SK-N-SH treated with all-trans-retinoic acid at 6 μM for 48 hours (cell line): ENCODE measurements around the gene TOX2.

Experiments
- ATAC-seq: fragments of 200-7000 bp; cut with Tn5 transposase; 3 replicates; pipeline ENCODE4 v1.9.1; 2020; ENCODE audit warnings: mild to moderate bottlenecking, moderate library complexity
- ARNTL ChIP-seq: fragments of 450-650 bp; formaldehyde crosslinking; IDR thresholded peaks from 2 replicates; pipeline ENCODE4 v1.5.0; 2020; ENCODE audit warnings: low read depth, mild to moderate bottlenecking, moderate library complexity, borderline replicate concordance
- BACH2 ChIP-seq: fragments of 250-450 bp; sonication (Bioruptor Pico); IDR thresholded peaks from 2 replicates; pipeline ENCODE4 v1.9.0; 2021; ENCODE audit warnings: mild to moderate bottlenecking, borderline replicate concordance
- CSDC2 ChIP-seq: fragments of 250-450 bp; sonication (Bioruptor Pico); IDR thresholded peaks from 2 replicates; pipeline ENCODE4 v1.5.0; 2020; ENCODE audit warnings: mild to moderate bottlenecking, moderate library complexity
- CSRNP3 ChIP-seq: fragments of 250-450 bp; sonication (Bioruptor Pico); IDR thresholded peaks from 2 replicates; pipeline ENCODE4 v1.5.1; 2021; ENCODE audit warnings: mild to moderate bottlenecking, moderate library complexity
- ESRRG ChIP-seq: fragments of 250-450 bp; sonication (Bioruptor Pico); IDR thresholded peaks from 2 replicates; pipeline ENCODE4 v1.6.1; 2021; ENCODE audit warnings: mild to moderate bottlenecking
- GLIS3 ChIP-seq: fragments of 250-450 bp; sonication (Bioruptor Pico); IDR thresholded peaks from 2 replicates; pipeline ENCODE4 v1.5.0; 2020; ENCODE audit warnings: mild to moderate bottlenecking, moderate library complexity
- ISL1 ChIP-seq: fragments of 250-450 bp; sonication (Bioruptor Pico); IDR thresholded peaks from 2 replicates; pipeline ENCODE4 v2.1.2; 2022; ENCODE audit warnings: mild to moderate bottlenecking, moderate library complexity
- OSR1 ChIP-seq: fragments of 250-450 bp; sonication (Bioruptor Pico); IDR thresholded peaks from 2 replicates; pipeline ENCODE4 v1.8.0; 2022; ENCODE audit warnings: moderate library complexity, mild to moderate bottlenecking, inconsistent platforms
- PPARA ChIP-seq: fragments of 250-450 bp; sonication (Bioruptor Pico); IDR thresholded peaks from 2 replicates; pipeline ENCODE4 v1.5.0; 2020; ENCODE audit warnings: mild to moderate bottlenecking, borderline replicate concordance
- RARB ChIP-seq: fragments of 250-450 bp; sonication (Bioruptor Pico); IDR thresholded peaks from 2 replicates; pipeline ENCODE4 v1.8.0; 2021; ENCODE audit warnings: mild to moderate bottlenecking, moderate library complexity
- SNAI2 ChIP-seq: fragments of 250-450 bp; sonication (Bioruptor Pico); IDR thresholded peaks from 2 replicates; pipeline ENCODE4 v1.5.0; 2020; ENCODE audit warnings: mild to moderate bottlenecking, moderate library complexity
- TCF4 ChIP-seq: fragments of 250-450 bp; sonication (Bioruptor Pico); IDR thresholded peaks from 2 replicates; pipeline ENCODE4 v1.8.0; 2021; ENCODE audit warnings: mild to moderate bottlenecking, moderate library complexity, borderline replicate concordance
- TOX ChIP-seq: fragments of 250-450 bp; sonication (Bioruptor Pico); IDR thresholded peaks from 2 replicates; pipeline ENCODE4 v1.8.0; 2021; ENCODE audit warnings: mild to moderate bottlenecking, moderate library complexity, borderline replicate concordance
- ZC3H10 ChIP-seq: fragments of 250-450 bp; sonication (Bioruptor Pico); IDR thresholded peaks from 2 replicates; pipeline ENCODE4 v1.5.1; 2021; ENCODE audit warnings: mild to moderate bottlenecking, moderate library complexity
- ZFP3 ChIP-seq: fragments of 250-450 bp; sonication (Bioruptor Pico); IDR thresholded peaks from 2 replicates; pipeline ENCODE4 v1.5.0; 2020; ENCODE audit warnings: mild to moderate bottlenecking, moderate library complexity
- ZFP30 ChIP-seq: fragments of 450-650 bp; formaldehyde crosslinking; IDR thresholded peaks from 2 replicates; pipeline ENCODE4 v1.5.0; 2022; ENCODE audit warnings: mild to moderate bottlenecking, moderate library complexity
- ZNF565 ChIP-seq: fragments of 450-650 bp; formaldehyde crosslinking; conservative IDR thresholded peaks from 2 replicates; pipeline ENCODE4 v1.5.0; 2020; ENCODE audit warnings: low read depth, mild to moderate bottlenecking, moderate library complexity
- ZNF70 ChIP-seq: fragments of 450-650 bp; formaldehyde crosslinking; IDR thresholded peaks from 2 replicates; pipeline ENCODE4 v1.5.0; 2020; ENCODE audit warnings: mild to moderate bottlenecking, moderate library complexity
- ZNF8 ChIP-seq: fragments of 450-650 bp; formaldehyde crosslinking; IDR thresholded peaks from 2 replicates; pipeline ENCODE4 v1.5.0; 2020; ENCODE audit warnings: mild to moderate bottlenecking, moderate library complexity
- TF ChIP-seq, protein P1 (sequence below): fragments of 250-450 bp; sonication (Bioruptor Pico); IDR thresholded peaks from 2 replicates; pipeline ENCODE4 v1.8.0; 2021; ENCODE audit warnings: low read depth, mild to moderate bottlenecking, moderate library complexity, borderline replicate concordance
- TF ChIP-seq, protein P2 (sequence below): fragments of 250-450 bp; sonication (Bioruptor Pico); IDR thresholded peaks from 2 replicates; pipeline ENCODE4 v1.8.0; 2020; ENCODE audit warnings: mild to moderate bottlenecking, moderate library complexity, borderline replicate concordance
- TF ChIP-seq, protein P3 (sequence below): fragments of 250-450 bp; sonication (Bioruptor Pico); IDR thresholded peaks from 2 replicates; pipeline ENCODE4 v1.5.1; 2020; ENCODE audit warnings: low read depth, mild to moderate bottlenecking, moderate library complexity
- TF ChIP-seq, protein P4 (sequence below): fragments of 250-450 bp; sonication (Bioruptor Pico); IDR thresholded peaks from 2 replicates; pipeline ENCODE4 v1.5.0; 2020; ENCODE audit warnings: mild to moderate bottlenecking, moderate library complexity

TOX2 gene

GRCh38 chr20:43972692-43973091, 58.0 kb downstream of the TOX2 start:
- no peak for ATAC-seq
- TF ChIP-seq, protein P1, sequence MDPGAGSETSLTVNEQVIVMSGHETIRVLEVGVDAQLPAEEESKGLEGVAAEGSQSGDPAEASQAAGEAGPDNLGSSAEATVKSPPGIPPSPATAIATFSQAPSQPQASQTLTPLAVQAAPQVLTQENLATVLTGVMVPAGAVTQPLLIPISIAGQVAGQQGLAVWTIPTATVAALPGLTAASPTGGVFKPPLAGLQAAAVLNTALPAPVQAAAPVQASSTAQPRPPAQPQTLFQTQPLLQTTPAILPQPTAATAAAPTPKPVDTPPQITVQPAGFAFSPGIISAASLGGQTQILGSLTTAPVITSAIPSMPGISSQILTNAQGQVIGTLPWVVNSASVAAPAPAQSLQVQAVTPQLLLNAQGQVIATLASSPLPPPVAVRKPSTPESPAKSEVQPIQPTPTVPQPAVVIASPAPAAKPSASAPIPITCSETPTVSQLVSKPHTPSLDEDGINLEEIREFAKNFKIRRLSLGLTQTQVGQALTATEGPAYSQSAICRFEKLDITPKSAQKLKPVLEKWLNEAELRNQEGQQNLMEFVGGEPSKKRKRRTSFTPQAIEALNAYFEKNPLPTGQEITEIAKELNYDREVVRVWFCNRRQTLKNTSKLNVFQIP (CRISPR knock-in tag): no peak
- TF ChIP-seq ISL1 (CRISPR knock-in tag): no peak
- TF ChIP-seq, protein P2, sequence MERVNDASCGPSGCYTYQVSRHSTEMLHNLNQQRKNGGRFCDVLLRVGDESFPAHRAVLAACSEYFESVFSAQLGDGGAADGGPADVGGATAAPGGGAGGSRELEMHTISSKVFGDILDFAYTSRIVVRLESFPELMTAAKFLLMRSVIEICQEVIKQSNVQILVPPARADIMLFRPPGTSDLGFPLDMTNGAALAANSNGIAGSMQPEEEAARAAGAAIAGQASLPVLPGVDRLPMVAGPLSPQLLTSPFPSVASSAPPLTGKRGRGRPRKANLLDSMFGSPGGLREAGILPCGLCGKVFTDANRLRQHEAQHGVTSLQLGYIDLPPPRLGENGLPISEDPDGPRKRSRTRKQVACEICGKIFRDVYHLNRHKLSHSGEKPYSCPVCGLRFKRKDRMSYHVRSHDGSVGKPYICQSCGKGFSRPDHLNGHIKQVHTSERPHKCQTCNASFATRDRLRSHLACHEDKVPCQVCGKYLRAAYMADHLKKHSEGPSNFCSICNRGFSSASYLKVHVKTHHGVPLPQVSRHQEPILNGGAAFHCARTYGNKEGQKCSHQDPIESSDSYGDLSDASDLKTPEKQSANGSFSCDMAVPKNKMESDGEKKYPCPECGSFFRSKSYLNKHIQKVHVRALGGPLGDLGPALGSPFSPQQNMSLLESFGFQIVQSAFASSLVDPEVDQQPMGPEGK (CRISPR knock-in tag): no peak
- no peak for TF ChIP-seq PPARA (CRISPR knock-in tag)
- no peak for TF ChIP-seq CSDC2
- no peak for TF ChIP-seq TCF4
- TF ChIP-seq CSRNP3 (CRISPR knock-in tag): no peak
- no peak for TF ChIP-seq GLIS3 (CRISPR knock-in tag)
- TF ChIP-seq ZNF8: no peak
- no peak for TF ChIP-seq ZC3H10
- no peak for TF ChIP-seq ZFP30 (CRISPR knock-in tag)
- TF ChIP-seq OSR1 (CRISPR knock-in tag): no peak
- no peak for TF ChIP-seq ESRRG
- TF ChIP-seq ZFP3 (CRISPR knock-in tag): no peak
- TF ChIP-seq RARB (CRISPR knock-in tag): no peak
- TF ChIP-seq BACH2: no peak
- no peak for TF ChIP-seq ZNF70 (CRISPR knock-in tag)
- TF ChIP-seq TOX (CRISPR knock-in tag): no peak

DNA sequence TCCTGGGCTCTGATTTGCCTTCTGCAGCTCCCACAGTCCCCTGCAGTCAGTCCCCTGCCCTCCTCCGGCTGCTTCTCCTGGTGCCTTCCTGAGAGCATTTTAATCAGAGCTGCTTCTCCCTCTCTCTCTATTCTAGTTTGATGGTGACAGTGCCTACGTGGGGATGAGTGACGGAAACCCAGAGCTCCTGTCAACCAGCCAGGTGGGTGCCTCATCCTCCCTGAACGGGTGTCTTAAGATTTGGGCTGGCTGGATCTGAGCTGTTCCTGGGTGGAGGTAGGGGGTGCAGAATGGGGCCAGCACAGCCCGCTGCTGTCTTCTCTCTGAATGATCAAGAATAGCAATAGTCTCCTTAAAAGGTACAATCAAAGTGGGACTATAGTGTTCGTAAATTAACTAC, 58.6 kb downstream of the TOX2 start:
- ATAC-seq: no peak
- TF ChIP-seq BACH2 (no peak), CSRNP3 (CRISPR knock-in tag) (no peak), OSR1 (CRISPR knock-in tag) (no peak), ARNTL (no peak), ZC3H10 (no peak), ZFP30 (CRISPR knock-in tag) (no peak), TOX (CRISPR knock-in tag) (no peak), ESRRG (no peak), ZNF8 (no peak), ZNF565 (CRISPR knock-in tag) (no peak), SNAI2 (no peak), RARB (CRISPR knock-in tag) (no peak), GLIS3 (CRISPR knock-in tag) (no peak), ZNF70 (CRISPR knock-in tag) (no peak), PPARA (CRISPR knock-in tag) (no peak)
- TF ChIP-seq, protein P3, sequence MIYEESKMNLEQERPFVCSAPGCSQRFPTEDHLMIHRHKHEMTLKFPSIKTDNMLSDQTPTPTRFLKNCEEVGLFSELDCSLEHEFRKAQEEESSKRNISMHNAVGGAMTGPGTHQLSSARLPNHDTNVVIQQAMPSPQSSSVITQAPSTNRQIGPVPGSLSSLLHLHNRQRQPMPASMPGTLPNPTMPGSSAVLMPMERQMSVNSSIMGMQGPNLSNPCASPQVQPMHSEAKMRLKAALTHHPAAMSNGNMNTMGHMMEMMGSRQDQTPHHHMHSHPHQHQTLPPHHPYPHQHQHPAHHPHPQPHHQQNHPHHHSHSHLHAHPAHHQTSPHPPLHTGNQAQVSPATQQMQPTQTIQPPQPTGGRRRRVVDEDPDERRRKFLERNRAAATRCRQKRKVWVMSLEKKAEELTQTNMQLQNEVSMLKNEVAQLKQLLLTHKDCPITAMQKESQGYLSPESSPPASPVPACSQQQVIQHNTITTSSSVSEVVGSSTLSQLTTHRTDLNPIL (CRISPR knock-in tag): no peak
- TF ChIP-seq, protein P1 (CRISPR knock-in tag): no peak
- TF ChIP-seq, protein P2 (CRISPR knock-in tag): no peak
- TF ChIP-seq, protein P4, sequence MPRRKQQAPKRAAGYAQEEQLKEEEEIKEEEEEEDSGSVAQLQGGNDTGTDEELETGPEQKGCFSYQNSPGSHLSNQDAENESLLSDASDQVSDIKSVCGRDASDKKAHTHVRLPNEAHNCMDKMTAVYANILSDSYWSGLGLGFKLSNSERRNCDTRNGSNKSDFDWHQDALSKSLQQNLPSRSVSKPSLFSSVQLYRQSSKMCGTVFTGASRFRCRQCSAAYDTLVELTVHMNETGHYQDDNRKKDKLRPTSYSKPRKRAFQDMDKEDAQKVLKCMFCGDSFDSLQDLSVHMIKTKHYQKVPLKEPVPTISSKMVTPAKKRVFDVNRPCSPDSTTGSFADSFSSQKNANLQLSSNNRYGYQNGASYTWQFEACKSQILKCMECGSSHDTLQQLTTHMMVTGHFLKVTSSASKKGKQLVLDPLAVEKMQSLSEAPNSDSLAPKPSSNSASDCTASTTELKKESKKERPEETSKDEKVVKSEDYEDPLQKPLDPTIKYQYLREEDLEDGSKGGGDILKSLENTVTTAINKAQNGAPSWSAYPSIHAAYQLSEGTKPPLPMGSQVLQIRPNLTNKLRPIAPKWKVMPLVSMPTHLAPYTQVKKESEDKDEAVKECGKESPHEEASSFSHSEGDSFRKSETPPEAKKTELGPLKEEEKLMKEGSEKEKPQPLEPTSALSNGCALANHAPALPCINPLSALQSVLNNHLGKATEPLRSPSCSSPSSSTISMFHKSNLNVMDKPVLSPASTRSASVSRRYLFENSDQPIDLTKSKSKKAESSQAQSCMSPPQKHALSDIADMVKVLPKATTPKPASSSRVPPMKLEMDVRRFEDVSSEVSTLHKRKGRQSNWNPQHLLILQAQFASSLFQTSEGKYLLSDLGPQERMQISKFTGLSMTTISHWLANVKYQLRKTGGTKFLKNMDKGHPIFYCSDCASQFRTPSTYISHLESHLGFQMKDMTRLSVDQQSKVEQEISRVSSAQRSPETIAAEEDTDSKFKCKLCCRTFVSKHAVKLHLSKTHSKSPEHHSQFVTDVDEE (CRISPR knock-in tag): no peak
